NOMO-1 treated with dmso at 0.1 percent for 144 hours (cell line): ENCODE measurements around the gene IPO11.

ENCODE experiments used
- DNase-seq: peaks from one replicate; lab custom pipeline; 2025; ENCODE audit not compliant: unreplicated experiment; lab: John Stamatoyannopoulos, UW

IPO11 gene

GRCh38 chr5:62432621-62433064 lies 20.1 kb downstream of the IPO11 start:
- DNase-seq = peak; percentile 5

GRCh38 chr5:62448528-62448927 lies 36.0 kb downstream of the IPO11 start:
- DNase-seq = no peak

GRCh38 chr5:62450259-62450658 lies 37.7 kb downstream of the IPO11 start:
- no peak for DNase-seq

- no peak for DNase-seq
These were observed 44.5 kb downstream of the IPO11 start for GRCh38 chr5:62457071-62457470.

- DNase-seq = no peak
These were observed 48.0 kb downstream of the IPO11 start for GRCh38 chr5:62460578-62460983.

GRCh38 chr5:62461561-62461960 lies 49.0 kb downstream of the IPO11 start:
- no peak for DNase-seq

- no peak for DNase-seq
These were observed 53.7 kb downstream of the IPO11 start for GRCh38 chr5:62465985-62466925.

- DNase-seq = no peak
These were observed 60.6 kb downstream of the IPO11 start for GRCh38 chr5:62473209-62473608.

- DNase-seq = no peak
These were observed 62.5 kb downstream of the IPO11 start for GRCh38 chr5:62475072-62475471.

GRCh38 chr5:62477801-62478200 lies 65.2 kb downstream of the IPO11 start:
- DNase-seq = no peak

GRCh38 chr5:62483556-62483955 lies 71.0 kb downstream of the IPO11 start:
- peak; percentile 29 for DNase-seq

- DNase-seq = no peak
These were observed 74.1 kb downstream of the IPO11 start for GRCh38 chr5:62486672-62487071.

- DNase-seq = no peak
These were observed 76.0 kb downstream of the IPO11 start for GRCh38 chr5:62488531-62488930.

GRCh38 chr5:62489471-62489870 lies 76.9 kb downstream of the IPO11 start:
- DNase-seq = no peak

- DNase-seq = no peak
These were observed 82.2 kb downstream of the IPO11 start for GRCh38 chr5:62494772-62495171.

GRCh38 chr5:62496876-62497275 lies 84.3 kb downstream of the IPO11 start:
- DNase-seq = no peak

GRCh38 chr5:62498961-62499360 lies 86.4 kb downstream of the IPO11 start:
- no peak for DNase-seq

GRCh38 chr5:62499756-62500155 lies 87.2 kb downstream of the IPO11 start:
- DNase-seq = no peak

GRCh38 chr5:62502456-62503101 lies 90.0 kb downstream of the IPO11 start:
- DNase-seq = no peak

- no peak for DNase-seq
These were observed 91.6 kb downstream of the IPO11 start for GRCh38 chr5:62504129-62504528.

- DNase-seq = no peak
These were observed 94.3 kb downstream of the IPO11 start for GRCh38 chr5:62506659-62507460.
